Spinal cord (tissue), 10 donors: ENCODE data around the gene FREM3. TPM values are rescaled to one million over a fixed set of nuclear protein-coding genes. Genes with fewer than 3 reads are reported as not detected.
A peak's percentile ranks its signal among the peaks of the same experiment; 100 is the strongest.
"Not testable (repeated sequence)": the region's sequence is repeated elsewhere in the genome, so short reads cannot be mapped to it uniquely, and the experiment has no call there.

Experiments used
- DNase-seq, 6 donors: peaks; one replicate each; pipeline versions ENCODE4 v3.0.0 to v3.0.0-alpha.2; 2013 to 2015; ENCODE audit warnings: low spot score in 6 of 6, low read depth in 4 of 6
- H3K27ac ChIP-seq: one replicate; pipeline ENCODE4 v1.5.1; 2013; ENCODE audit warnings: low read depth, low read length, control low read depth
- H3K27me3 ChIP-seq: one replicate; pipeline ENCODE4 v1.6.1; 2013; ENCODE audit warnings: low read length; ENCODE audit not compliant: control insufficient read depth, insufficient read depth
- H3K36me3 ChIP-seq: one replicate; pipeline ENCODE4 v1.6.1; 2013; ENCODE audit warnings: low read length; ENCODE audit not compliant: control insufficient read depth, insufficient read depth
- H3K4me1 ChIP-seq: one replicate; pipeline ENCODE4 v1.6.1; 2013; ENCODE audit warnings: low read length; ENCODE audit not compliant: control insufficient read depth, insufficient read depth
- H3K4me3 ChIP-seq: one replicate; pipeline ENCODE4 v1.5.1; 2013; ENCODE audit warnings: low read depth, low read length, control low read depth
- H3K9me3 ChIP-seq: one replicate; pipeline ENCODE4 v1.6.1; 2013; ENCODE audit warnings: low read length; ENCODE audit not compliant: control insufficient read depth, insufficient read depth
- WGBS: methylation state at CpG from one replicate; pipeline ENCODE4 v1.1.5; 2013; ENCODE audit warnings: missing lambda C conversion rate; ENCODE audit not compliant: insufficient coverage; 5-methylcytosine and 5-hydroxymethylcytosine counted together
- long read RNA-seq, 4 donors: transcript quantifications; one replicate each; lab custom pipeline, GENCODE V29; 2026
- polyA plus RNA-seq, 2 donors: library from polyadenylated mRNA; unstranded; fragments of 120-200 nt; gene quantifications; one replicate each; pipeline ENCODE4 v1.2.1, GENCODE V29; 2013; ENCODE audit not compliant: insufficient read length in 2 of 2
- total RNA-seq, 2 donors: library from RNA; depleted of rRNA in 1 of 2; stranded (reverse); fragments of 120-200 nt in 1 of 2; fragments of >200 nt in 1 of 2; gene quantifications; one replicate each; pipeline versions ENCODE4 v1.2.3 to v1.2.4, GENCODE V29; 2013 to 2014
- donor health status: healthy.

FREM3 gene
- total RNA-seq (1 to 10 TPM; 1.5 to 3.0 TPM), polyA plus RNA-seq (1 to 10 TPM; 2.3 to 2.8 TPM)
- long read RNA-seq, donor 1, full-length matches to known transcripts = 1 of 1 reads
- long read RNA-seq, donor 1, partial matches to known transcripts = 0 of 1 reads
- long read RNA-seq, donor 1, other reads (novel, unspliced or antisense) = 0 of 1 reads
- long read RNA-seq, donor 2 = 0 reads
- long read RNA-seq, donor 3, full-length matches to known transcripts = 1 of 1 reads
- long read RNA-seq, donor 3, partial matches to known transcripts = 0 of 1 reads
- long read RNA-seq, donor 3, other reads (novel, unspliced or antisense) = 0 of 1 reads
- long read RNA-seq, donor 4, full-length matches to known transcripts = 1 of 1 reads
- long read RNA-seq, donor 4, partial matches to known transcripts = 0 of 1 reads
- long read RNA-seq, donor 4, other reads (novel, unspliced or antisense) = 0 of 1 reads

DNA sequence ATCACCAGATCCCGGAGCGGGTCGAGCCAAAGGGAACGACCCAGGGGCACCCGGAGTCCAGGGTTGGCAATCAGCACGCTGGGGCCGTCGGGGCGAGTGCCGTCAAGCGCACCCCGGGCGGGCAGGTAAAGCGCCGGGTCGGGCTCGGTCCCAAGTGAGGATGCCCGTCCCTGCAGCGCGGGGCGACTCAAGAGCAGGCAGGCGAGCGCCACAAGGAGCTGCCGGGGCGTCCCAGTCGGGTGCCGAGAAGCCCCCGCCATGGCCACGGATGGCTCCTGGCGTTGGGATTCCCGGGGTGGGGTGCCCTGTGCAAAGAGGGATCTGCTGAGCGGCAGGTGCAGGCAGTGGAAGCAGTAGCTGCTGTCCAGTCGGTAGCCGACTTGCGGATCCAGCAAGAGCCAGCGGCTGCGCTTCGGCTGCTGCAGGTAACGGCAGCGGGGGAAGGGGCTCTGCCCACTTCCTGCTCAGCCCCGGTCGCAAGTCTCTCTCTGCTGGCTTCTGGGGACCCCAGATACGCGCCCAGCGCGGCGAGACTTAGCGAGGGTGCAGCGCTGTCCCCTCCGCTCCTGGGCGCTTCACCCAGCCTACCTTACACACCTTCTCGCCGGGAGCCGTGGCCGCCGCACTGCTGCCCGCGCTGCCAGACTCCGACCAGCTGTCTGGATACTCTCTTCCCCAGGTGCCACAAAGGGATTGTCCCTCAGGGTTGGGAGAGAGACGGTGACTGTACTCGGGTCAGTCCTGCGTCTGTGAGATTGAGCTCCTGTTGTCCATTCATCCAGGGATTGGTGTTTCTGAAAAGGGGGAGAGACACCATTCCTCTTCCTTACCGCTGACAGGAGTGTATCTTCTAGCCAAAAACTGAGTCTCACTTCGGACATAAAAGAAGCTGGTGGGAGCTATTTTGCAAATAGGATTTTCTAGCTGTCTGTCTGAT is at the start of gene FREM3:
TSS of gene FREM3 (minus strand) at position 260 of the 937 bp plus-strand sequence. CDS start at position 260, 0 bp downstream.
- peaks cover 31% of the 10 kb centered on the region for H3K27me3 ChIP-seq
- WGBS = under 1% methylated on average over 58 of the region's 64 CpGs
- no peaks in the 10 kb centered on the region for H3K9me3 ChIP-seq
- peak within 1 kb of the TSS; percentile 32 for H3K4me3 ChIP-seq
- no peaks in the 10 kb centered on the region for H3K36me3 ChIP-seq
- H3K4me1 ChIP-seq = peaks cover 19% of the 10 kb centered on the region
- H3K27ac ChIP-seq = no peak within 1 kb of the TSS
- peak in 2 of 6 donors; percentile 27 to 64 for DNase-seq

- DNase-seq = no peak
- H3K27ac ChIP-seq = no peak overlapping the region
- no peaks in the 10 kb centered on the region for H3K36me3 ChIP-seq
- H3K27me3 ChIP-seq = no peaks in the 10 kb centered on the region
- no peaks in the 10 kb centered on the region for H3K9me3 ChIP-seq
- no peak overlapping the region for H3K4me3 ChIP-seq
- H3K4me1 ChIP-seq = no peaks in the 10 kb centered on the region
These were observed 45.4 kb upstream of the FREM3 start for GRCh38 chr4:143745874-143746273.

- H3K27me3 ChIP-seq = no peaks in the 10 kb centered on the region
- 72% methylated on average over 2 of the region's 3 CpGs for WGBS
- H3K36me3 ChIP-seq = no peaks in the 10 kb centered on the region
- no peak overlapping the region for H3K4me3 ChIP-seq
- no peaks in the 10 kb centered on the region for H3K4me1 ChIP-seq
- no peak for DNase-seq
- no peaks in the 10 kb centered on the region for H3K9me3 ChIP-seq
- H3K27ac ChIP-seq = no peak overlapping the region
These were observed 43.1 kb upstream of the FREM3 start for GRCh38 chr4:143743591-143743990.

DNA sequence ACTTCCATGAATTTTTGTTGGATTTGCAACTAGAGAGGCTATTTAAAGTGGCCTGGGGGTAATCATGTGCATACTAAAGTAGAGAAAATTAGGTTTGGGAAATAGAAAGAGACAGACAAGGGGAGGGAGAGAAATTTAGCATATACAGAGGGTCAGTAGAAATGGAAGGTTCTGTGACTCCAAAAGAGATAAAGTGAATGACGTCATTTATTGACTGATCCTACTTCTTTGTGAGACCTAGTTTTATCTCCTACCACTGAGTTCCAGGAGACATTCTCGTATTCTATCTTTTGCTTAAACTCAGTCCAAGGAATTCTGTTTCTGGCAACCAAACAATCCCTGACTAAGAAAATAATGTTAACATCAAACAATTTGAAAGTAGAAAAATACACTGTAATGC is 42.4 kb upstream of the FREM3 start:
- H3K4me1 ChIP-seq = no peaks in the 10 kb centered on the region
- H3K27me3 ChIP-seq = no peaks in the 10 kb centered on the region
- no peak for DNase-seq
- no peak overlapping the region for H3K27ac ChIP-seq
- H3K4me3 ChIP-seq = no peak overlapping the region
- no peaks in the 10 kb centered on the region for H3K9me3 ChIP-seq
- no CpG with 5 or more reads among the region's 2 CpGs for WGBS
- no peaks in the 10 kb centered on the region for H3K36me3 ChIP-seq

- no peak for DNase-seq
- Histone ChIP-seq H3K27ac (no peak overlapping the region), H3K9me3 (peaks cover 3% of the 10 kb centered on the region), H3K36me3 (no peaks in the 10 kb centered on the region), H3K4me1 (no peaks in the 10 kb centered on the region), H3K4me3 (no peak overlapping the region), H3K27me3 (no peaks in the 10 kb centered on the region)
- WGBS = no CpG with 5 or more reads among the region's 1 CpG
These were observed 36.4 kb upstream of the FREM3 start for GRCh38 chr4:143736861-143737260.

DNA sequence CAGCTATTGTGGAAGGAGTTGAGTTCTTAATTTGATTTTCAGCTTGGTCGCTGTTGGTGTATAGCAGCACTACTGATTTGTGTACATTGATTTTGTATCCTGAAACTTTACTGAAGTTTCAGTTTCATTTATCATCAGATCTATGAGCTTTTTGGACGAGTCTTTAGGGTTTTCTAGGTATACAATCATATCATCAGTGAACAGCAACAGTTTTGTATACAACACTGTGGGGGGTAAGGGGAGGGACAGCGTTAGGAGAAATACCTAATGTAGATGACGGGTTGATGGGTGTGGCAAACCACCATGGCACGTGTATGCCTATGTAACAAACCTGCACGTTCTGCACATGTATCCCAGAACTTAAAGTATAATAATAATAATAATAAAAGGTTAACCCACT is 35.6 kb upstream of the FREM3 start:
- not testable (repeated sequence) for H3K27me3 ChIP-seq, H3K9me3 ChIP-seq, H3K36me3 ChIP-seq, H3K4me1 ChIP-seq, H3K4me3 ChIP-seq, H3K27ac ChIP-seq, DNase-seq
- no CpG with 5 or more reads among the region's 6 CpGs for WGBS

DNA sequence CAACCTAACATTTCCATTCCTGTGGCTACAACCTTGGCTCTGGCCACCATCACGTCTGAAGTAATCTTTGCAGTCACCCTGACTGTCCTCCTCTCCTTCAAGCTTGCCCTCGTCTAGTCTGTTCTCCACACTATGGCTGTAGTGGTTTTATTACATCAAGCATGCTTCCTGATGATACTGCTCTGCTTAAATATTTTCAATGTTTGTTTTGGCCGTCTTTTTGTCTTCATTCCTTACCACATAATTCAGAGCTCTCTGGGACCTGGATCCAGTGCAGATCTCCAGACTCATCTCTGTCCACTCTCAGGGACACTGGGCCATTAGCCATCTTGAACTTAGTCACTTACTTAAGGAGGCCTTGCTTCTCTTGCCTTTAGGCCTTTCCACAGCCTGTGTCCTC is 27.7 kb upstream of the FREM3 start:
- 78% methylated on average over 2 of the region's 3 CpGs for WGBS
- Histone ChIP-seq H3K27me3 (no peaks in the 10 kb centered on the region), H3K36me3 (no peaks in the 10 kb centered on the region), H3K4me3 (no peak overlapping the region), H3K27ac (no peak overlapping the region), H3K9me3 (no peaks in the 10 kb centered on the region), H3K4me1 (no peaks in the 10 kb centered on the region)
- no peak for DNase-seq

GRCh38 chr4:143726714-143727113 is 26.2 kb upstream of the FREM3 start:
- H3K36me3 ChIP-seq = no peaks in the 10 kb centered on the region
- H3K4me3 ChIP-seq = no peak overlapping the region
- no peaks in the 10 kb centered on the region for H3K9me3 ChIP-seq
- no peaks in the 10 kb centered on the region for H3K4me1 ChIP-seq
- WGBS = no CpG with 5 or more reads among the region's 1 CpG
- H3K27ac ChIP-seq = no peak overlapping the region
- DNase-seq = no peak
- H3K27me3 ChIP-seq = no peaks in the 10 kb centered on the region

DNA sequence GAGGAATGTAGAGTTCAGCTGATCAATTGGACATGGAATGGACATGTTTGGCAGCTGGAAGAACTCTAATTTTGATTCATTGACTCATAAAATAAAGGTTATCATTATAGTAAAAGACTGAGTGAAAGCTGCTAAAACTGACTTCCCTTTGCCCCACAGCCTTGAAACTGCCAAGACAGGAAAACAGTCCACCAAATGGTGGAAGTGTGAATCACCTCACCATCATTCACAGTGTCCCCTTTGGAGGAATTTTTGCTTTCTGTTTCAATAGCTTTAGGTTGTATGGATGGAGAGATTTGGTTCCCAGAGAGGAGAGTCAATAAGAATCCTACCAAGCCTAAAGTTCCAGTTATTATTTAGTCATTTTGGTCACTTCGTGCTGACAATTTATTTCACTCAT is 20.8 kb upstream of the FREM3 start:
- Histone ChIP-seq H3K9me3 (no peaks in the 10 kb centered on the region), H3K4me3 (no peak overlapping the region), H3K27me3 (no peaks in the 10 kb centered on the region), H3K36me3 (no peaks in the 10 kb centered on the region), H3K4me1 (no peaks in the 10 kb centered on the region), H3K27ac (no peak overlapping the region)
- DNase-seq = no peak
- WGBS = no CpG with 5 or more reads among the region's 1 CpG
